GM12874 (cell line): Measurements from ENCODE around the gene TNFRSF12A.

Experiments used
- CTCF ChIP-seq: IDR thresholded peaks from 2 replicates; pipeline ENCODE4 v1.5.1; 2011; ENCODE audit warnings: low read depth, mild to moderate bottlenecking, control low read depth, low read length, moderate library complexity; ENCODE audit not compliant: insufficient read depth

TNFRSF12A gene

GRCh38 chr16:2987286-2987685, 32.9 kb upstream of the TNFRSF12A start:
- no peak for TF ChIP-seq CTCF

GRCh38 chr16:2987833-2988232, 32.3 kb upstream of the TNFRSF12A start:
- TF ChIP-seq CTCF, result no peak

GRCh38 chr16:2988590-2989099, 31.5 kb upstream of the TNFRSF12A start:
- TF ChIP-seq CTCF, result no peak

GRCh38 chr16:2990891-2991290, 29.3 kb upstream of the TNFRSF12A start:
- TF ChIP-seq CTCF, result no peak

GRCh38 chr16:2991566-2992261, 28.5 kb upstream of the TNFRSF12A start:
- no peak for TF ChIP-seq CTCF

GRCh38 chr16:2992383-2993081, 27.6 kb upstream of the TNFRSF12A start:
- no peak for TF ChIP-seq CTCF

GRCh38 chr16:2996298-2996697, 23.9 kb upstream of the TNFRSF12A start:
- no peak for TF ChIP-seq CTCF
